GM12878 (cell line): Measurements from ENCODE around the gene RTP3. TPM values are rescaled to one million over a fixed set of nuclear protein-coding genes. Genes with fewer than 3 reads are reported as not detected.

Source experiments
- ATAC-seq: fragments of 200-7000 bp; cut with Tn5 transposase; 3 replicates; pipeline ENCODE4 v1.9.1; 2020; ENCODE audit warnings: mild to moderate bottlenecking, moderate library complexity
- BruUV-seq: library from RNA; stranded (reverse); fragments of 400-500 nt; replicated peaks from 2 replicates; lab custom pipeline; 2021; lab: Mats Ljungman, UMichigan
- CTCF ChIA-PET: fragments of 300-600 bp; sonication (Branson Sonifier 250); formaldehyde crosslinking; extraction: SDS; loops from one replicate; lab custom pipeline; 2021; ENCODE audit warnings: inconsistent platforms; lab: Yijun Ruan, JAX
- POLR2A ChIA-PET: fragments of 350-600 bp; formaldehyde crosslinking; extraction: SDS; loops from one replicate; lab custom pipeline; 2021; ENCODE audit warnings: inconsistent platforms; lab: Charles Lee
- RAD21 ChIA-PET: fragments of 300-600 bp; sonication (Branson Sonifier 250); formaldehyde crosslinking; loops from one replicate; lab custom pipeline; 2023; ENCODE audit warnings: antibody characterized with exemption; ENCODE audit not compliant: unreplicated experiment; lab: Charles Lee
- SMC1A ChIA-PET: fragments of 300-600 bp; sonication (Branson Sonifier 250); formaldehyde crosslinking; loops from one replicate; lab custom pipeline; 2023; ENCODE audit not compliant: unreplicated experiment, uncharacterized antibody; lab: Charles Lee
- DNase-seq: peaks from one replicate; pipeline ENCODE4 v3.0.0-alpha.2; 2011; ENCODE audit warnings: low read depth, low spot score
- FAIRE-seq: peaks from 3 replicates; lab custom pipeline; 2011; peaks lifted over from hg19 to GRCh38; lab: Jason Lieb, UNC
- H2AFZ ChIP-seq: 2 replicates; pipeline ENCODE4 v1.6.0; 2011; ENCODE audit warnings: low read depth, low read length, control low read depth; ENCODE audit not compliant: control insufficient read depth
- H3K27ac ChIP-seq: 2 replicates; pipeline ENCODE4 v1.5.1; 2011; ENCODE audit warnings: control low read depth; ENCODE audit not compliant: control insufficient read depth, insufficient read depth
- H3K27me3 ChIP-seq, 2 experiments: replicated peaks in 1 of 2; 2 replicates each; pipeline versions ENCODE4 v1.6.0 to v1.6.1; 2011; ENCODE audit warnings: low read length in 1 of 2; ENCODE audit not compliant: control insufficient read depth in 2 of 2, insufficient read depth in 2 of 2
- H3K36me3 ChIP-seq, 2 experiments: 2 replicates each; pipeline ENCODE4 v1.5.1; 2011; ENCODE audit warnings: low read length in 1 of 2; ENCODE audit not compliant: control insufficient read depth in 2 of 2, insufficient read depth in 2 of 2
- H3K4me1 ChIP-seq: 2 replicates; pipeline ENCODE4 v1.6.1; 2011; ENCODE audit warnings: mild to moderate bottlenecking, low read length, moderate library complexity, mixed read lengths; ENCODE audit not compliant: control insufficient read depth, insufficient read depth
- H3K4me2 ChIP-seq: 2 replicates; pipeline ENCODE4 v1.6.0; 2011; ENCODE audit warnings: control low read depth; ENCODE audit not compliant: control insufficient read depth, insufficient read depth
- H3K4me3 ChIP-seq: fragments of 200-600 bp; sonication (generic); 2 replicates; pipeline ENCODE4 v1.5.1; 2016
- H3K79me2 ChIP-seq: 2 replicates; pipeline ENCODE4 v1.6.0; 2011; ENCODE audit warnings: low read length; ENCODE audit not compliant: control insufficient read depth, insufficient read depth
- H3K9ac ChIP-seq: 2 replicates; pipeline ENCODE4 v1.8.0; 2011; ENCODE audit warnings: low read length, control low read depth, mixed read lengths; ENCODE audit not compliant: control insufficient read depth, insufficient read depth
- H3K9me3 ChIP-seq: replicated peaks from 3 replicates; pipeline ENCODE4 v1.5.1; 2011; ENCODE audit warnings: mild to moderate bottlenecking, low read length; ENCODE audit not compliant: control insufficient read depth, insufficient read depth
- H4K20me1 ChIP-seq: 2 replicates; pipeline ENCODE4 v1.6.0; 2011; ENCODE audit not compliant: control insufficient read depth, insufficient read depth
- ASH2L ChIP-seq: fragments of 300-600, 200-600 bp; sonication (generic); IDR thresholded peaks from 2 replicates; pipeline ENCODE4 v1.6.1; 2017; ENCODE audit warnings: low read depth, mild to moderate bottlenecking, borderline replicate concordance
- CBX5 ChIP-seq: sonication (generic); IDR thresholded peaks from 2 replicates; pipeline ENCODE4 v1.6.1; 2016; ENCODE audit warnings: low read depth, moderate library complexity, mild to moderate bottlenecking, inconsistent platforms
- CREB1 ChIP-seq: IDR thresholded peaks from 2 replicates; pipeline ENCODE4 v1.6.1; 2012; ENCODE audit warnings: low read depth, mild to moderate bottlenecking, inconsistent platforms
- EP300 ChIP-seq, 2 experiments: fragments of 150-350 bp in 1 of 2; IDR thresholded peaks; 2 replicates each; pipeline ENCODE4 v1.6.1; 2011 to 2012; ENCODE audit warnings: low read depth in 2 of 2, low read length in 2 of 2, borderline replicate concordance in 1 of 2, improper control_type of control experiment in 1 of 2, inconsistent platforms in 1 of 2; ENCODE audit not compliant: control insufficient read depth in 1 of 2
- HDAC2 ChIP-seq: fragments of 200-600 bp; sonication (generic); IDR thresholded peaks from 2 replicates; pipeline ENCODE4 v1.6.1; 2017
- IKZF1 ChIP-seq: fragments of 450-650 bp; conservative IDR thresholded peaks from 2 replicates; pipeline ENCODE4 v1.6.1; 2017; ENCODE audit warnings: antibody characterized with exemption, mild to moderate bottlenecking
- MYB ChIP-seq: fragments of 150-350 bp; IDR thresholded peaks from 2 replicates; pipeline ENCODE4 v1.6.1; 2014; ENCODE audit warnings: mild to moderate bottlenecking, low read depth, low read length, borderline replicate concordance
- NBN ChIP-seq: fragments of 450-650 bp; IDR thresholded peaks from 2 replicates; pipeline ENCODE4 v1.6.1; 2016
- NFXL1 ChIP-seq: fragments of 450-650 bp; IDR thresholded peaks from 2 replicates; pipeline ENCODE4 v1.6.1; 2017; ENCODE audit warnings: antibody characterized with exemption, mild to moderate bottlenecking, borderline replicate concordance
- SMC3 ChIP-seq: IDR thresholded peaks from 2 replicates; pipeline ENCODE4 v1.6.1; 2011; ENCODE audit warnings: low read length, improper control_type of control experiment, borderline replicate concordance
- SUPT20H ChIP-seq: IDR thresholded peaks from 2 replicates; pipeline ENCODE4 v1.6.1; 2011; ENCODE audit warnings: low read depth, mild to moderate bottlenecking, low read length, moderate library complexity, borderline replicate concordance; ENCODE audit not compliant: control insufficient read depth
- TBL1XR1 ChIP-seq: IDR thresholded peaks from 2 replicates; pipeline ENCODE4 v1.6.1; 2012; ENCODE audit warnings: low read depth, low read length, improper control_type of control experiment
- ZSCAN29 ChIP-seq: fragments of 450-650 bp; IDR thresholded peaks from 2 replicates; pipeline ENCODE4 v1.6.1; 2017; ENCODE audit warnings: mild to moderate bottlenecking, moderate library complexity
- WGBS: methylation state at CpG from one replicate; pipeline ENCODE4 v1.1.6; 2016; ENCODE audit warnings: low lambda C conversion rate; ENCODE audit not compliant: insufficient replicate concordance, insufficient coverage; ENCODE audit errors: missing lambda C conversion rate; 5-methylcytosine and 5-hydroxymethylcytosine counted together
- in situ Hi-C: fragments of 300-500 bp; cut with MboI; formaldehyde crosslinking; loops from 9 replicates; pipeline ENCODE4 v1.14.3; 2018; ENCODE audit warnings: mixed read lengths
- intact Hi-C: fragments of 100-400 bp; cut with micrococcal nuclease; formaldehyde crosslinking; loops from one replicate; pipeline ENCODE4 v1.14.2; 2022; ENCODE audit not compliant: unreplicated experiment
- polyA plus RNA-seq, 11 experiments: library from polyadenylated mRNA; depleted of rRNA in 4 of 11; unstranded in 6 of 11; stranded (reverse) in 5 of 11; fragments of >200 nt; fragmentation: Nextera tagmentation in 4 of 11; fragmentation: Illumina TruSeq in 1 of 11; extraction: Ambion mirVana in 4 of 11; extraction: Trizol in 1 of 11; gene quantifications; 1 replicate in 1 of 11; 2 replicates in 10 of 11; pipeline versions ENCODE4 v1.2.1 to v1.2.3, GENCODE V29; 2011 to 2016; ENCODE audit warnings: inconsistent platforms in 2 of 11, missing spikeins in 2 of 11, low read depth in 1 of 11
- total RNA-seq, 4 experiments: library from RNA; depleted of rRNA in 3 of 4; stranded (reverse); fragments of >200 nt in 3 of 4; fragmentation: Illumina TruSeq in 1 of 4; extraction: Trizol in 1 of 4; gene quantifications; 2 replicates each; pipeline versions ENCODE4 v1.2.1 to v1.2.3, GENCODE V29; 2013 to 2021
- TF ChIP-seq, protein P1 (sequence below): IDR thresholded peaks from 2 replicates; pipeline ENCODE4 v1.6.1; 2012; ENCODE audit warnings: mild to moderate bottlenecking, low read depth, low read length
- TF ChIP-seq, protein P2 (sequence below), 3 experiments: IDR thresholded peaks in 2 of 3; conservative IDR thresholded peaks in 1 of 3; 2 replicates each; pipeline ENCODE4 v1.5.1; 2011; ENCODE audit warnings: low read depth in 3 of 3, low read length in 3 of 3, mild to moderate bottlenecking in 3 of 3, control low read depth in 2 of 3, moderate library complexity in 2 of 3, inconsistent platforms in 1 of 3, mixed read lengths in 1 of 3; ENCODE audit not compliant: control insufficient read depth in 2 of 3, insufficient read depth in 1 of 3; ENCODE audit errors: extremely low read depth in 1 of 3
- TF ChIP-seq, protein P3 (sequence below): fragments of 450-650 bp; conservative IDR thresholded peaks from 2 replicates; pipeline ENCODE4 v1.6.1; 2017; ENCODE audit warnings: mild to moderate bottlenecking, moderate library complexity

The RTP3 gene
- total and polyA plus RNA-seq, 10 of the 15 experiments (the other 5 are each of a cell fraction or from before 2014, with no cell fraction given): 0.06 TPM; not detected in 9

DNA sequence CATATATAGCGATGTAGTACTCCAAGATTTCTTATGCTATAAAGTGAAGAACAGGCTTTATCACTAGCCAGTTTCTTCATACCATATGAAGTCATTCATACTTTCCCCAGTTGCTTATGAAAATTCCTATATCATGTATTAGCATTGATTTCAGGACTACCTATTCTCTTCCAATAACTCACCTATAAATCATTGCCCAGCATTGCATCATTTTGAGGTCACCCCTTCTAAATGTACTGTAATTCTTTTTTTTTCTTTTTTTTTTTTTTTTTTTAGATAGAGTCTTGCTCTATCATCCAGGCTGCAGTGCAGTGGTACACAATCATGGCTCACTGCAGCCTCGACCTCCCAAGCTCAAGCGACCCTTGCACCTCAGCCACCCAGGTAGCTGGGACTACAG lies 27.1 kb downstream of the RTP3 start (continued):
- TF ChIP-seq, protein P1, sequence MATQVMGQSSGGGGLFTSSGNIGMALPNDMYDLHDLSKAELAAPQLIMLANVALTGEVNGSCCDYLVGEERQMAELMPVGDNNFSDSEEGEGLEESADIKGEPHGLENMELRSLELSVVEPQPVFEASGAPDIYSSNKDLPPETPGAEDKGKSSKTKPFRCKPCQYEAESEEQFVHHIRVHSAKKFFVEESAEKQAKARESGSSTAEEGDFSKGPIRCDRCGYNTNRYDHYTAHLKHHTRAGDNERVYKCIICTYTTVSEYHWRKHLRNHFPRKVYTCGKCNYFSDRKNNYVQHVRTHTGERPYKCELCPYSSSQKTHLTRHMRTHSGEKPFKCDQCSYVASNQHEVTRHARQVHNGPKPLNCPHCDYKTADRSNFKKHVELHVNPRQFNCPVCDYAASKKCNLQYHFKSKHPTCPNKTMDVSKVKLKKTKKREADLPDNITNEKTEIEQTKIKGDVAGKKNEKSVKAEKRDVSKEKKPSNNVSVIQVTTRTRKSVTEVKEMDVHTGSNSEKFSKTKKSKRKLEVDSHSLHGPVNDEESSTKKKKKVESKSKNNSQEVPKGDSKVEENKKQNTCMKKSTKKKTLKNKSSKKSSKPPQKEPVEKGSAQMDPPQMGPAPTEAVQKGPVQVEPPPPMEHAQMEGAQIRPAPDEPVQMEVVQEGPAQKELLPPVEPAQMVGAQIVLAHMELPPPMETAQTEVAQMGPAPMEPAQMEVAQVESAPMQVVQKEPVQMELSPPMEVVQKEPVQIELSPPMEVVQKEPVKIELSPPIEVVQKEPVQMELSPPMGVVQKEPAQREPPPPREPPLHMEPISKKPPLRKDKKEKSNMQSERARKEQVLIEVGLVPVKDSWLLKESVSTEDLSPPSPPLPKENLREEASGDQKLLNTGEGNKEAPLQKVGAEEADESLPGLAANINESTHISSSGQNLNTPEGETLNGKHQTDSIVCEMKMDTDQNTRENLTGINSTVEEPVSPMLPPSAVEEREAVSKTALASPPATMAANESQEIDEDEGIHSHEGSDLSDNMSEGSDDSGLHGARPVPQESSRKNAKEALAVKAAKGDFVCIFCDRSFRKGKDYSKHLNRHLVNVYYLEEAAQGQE: no peak
- TF ChIP-seq MYB (no peak), ASH2L (no peak), EP300 (IDR thresholded peaks at IDR 0.05; ENCODE audit: borderline replicate concordance in 1 of 2, control insufficient read depth in 1 of 2, low read depth in 2 of 2, low read length in 2 of 2) (no peak), HDAC2 (no peak), CBX5 (no peak), TBL1XR1 (no peak), NFXL1 (no peak)
- TF ChIP-seq, all 136 proteins: peak for 0

DNA sequence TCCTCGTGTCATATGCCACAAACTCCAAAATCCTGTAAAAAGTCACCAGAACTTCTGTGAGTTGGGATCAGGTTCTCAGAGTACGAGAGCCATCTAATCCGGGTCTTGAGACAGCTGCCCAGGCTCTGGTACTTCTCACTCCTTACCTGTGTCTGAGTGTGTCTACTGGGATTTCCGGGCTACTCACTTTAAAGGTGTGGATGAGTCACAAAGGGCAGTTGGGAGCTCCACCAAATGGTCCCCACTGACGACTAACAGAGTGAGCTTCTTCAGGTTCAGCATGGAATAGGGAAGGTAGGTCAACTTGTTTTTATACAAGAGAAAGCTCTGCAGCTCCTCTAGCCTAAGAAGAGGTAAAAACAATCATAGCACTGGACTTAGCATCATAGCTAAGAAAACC lies 29.5 kb downstream of the RTP3 start:
- ChIA-PET SMC1A (interaction anchor here (1.0 kb wide), 1 partner anchor 11 kb away, joined by 3 read pairs; no protein-coding TSS in a partner anchor), CTCF (interaction anchor here (0.7 kb wide), 1 partner anchor 284 kb away, joined by 5 read pairs; no protein-coding TSS in a partner anchor), RAD21 (interaction anchor here (0.7 to 1.1 kb wide), 2 partner anchors 91 to 809 kb away, joined by 3 read pairs; no protein-coding TSS in a partner anchor), POLR2A (no interaction called here)
- H2AFZ ChIP-seq: no peak overlapping the region
- no peak overlapping the region for H3K9ac ChIP-seq
- ATAC-seq (no peak), FAIRE-seq (no peak), DNase-seq (no peak)
- no peak overlapping the region for H3K4me2 ChIP-seq
- no peaks in the 10 kb centered on the region for H3K4me1 ChIP-seq
- intact Hi-C loops: no loop called here
- WGBS: 56% methylated on average over 5 of the region's 5 CpGs
- TF ChIP-seq IKZF1: no peak
- no peak for TF ChIP-seq CREB1
- no peak for TF ChIP-seq SUPT20H
- TF ChIP-seq, protein P2, sequence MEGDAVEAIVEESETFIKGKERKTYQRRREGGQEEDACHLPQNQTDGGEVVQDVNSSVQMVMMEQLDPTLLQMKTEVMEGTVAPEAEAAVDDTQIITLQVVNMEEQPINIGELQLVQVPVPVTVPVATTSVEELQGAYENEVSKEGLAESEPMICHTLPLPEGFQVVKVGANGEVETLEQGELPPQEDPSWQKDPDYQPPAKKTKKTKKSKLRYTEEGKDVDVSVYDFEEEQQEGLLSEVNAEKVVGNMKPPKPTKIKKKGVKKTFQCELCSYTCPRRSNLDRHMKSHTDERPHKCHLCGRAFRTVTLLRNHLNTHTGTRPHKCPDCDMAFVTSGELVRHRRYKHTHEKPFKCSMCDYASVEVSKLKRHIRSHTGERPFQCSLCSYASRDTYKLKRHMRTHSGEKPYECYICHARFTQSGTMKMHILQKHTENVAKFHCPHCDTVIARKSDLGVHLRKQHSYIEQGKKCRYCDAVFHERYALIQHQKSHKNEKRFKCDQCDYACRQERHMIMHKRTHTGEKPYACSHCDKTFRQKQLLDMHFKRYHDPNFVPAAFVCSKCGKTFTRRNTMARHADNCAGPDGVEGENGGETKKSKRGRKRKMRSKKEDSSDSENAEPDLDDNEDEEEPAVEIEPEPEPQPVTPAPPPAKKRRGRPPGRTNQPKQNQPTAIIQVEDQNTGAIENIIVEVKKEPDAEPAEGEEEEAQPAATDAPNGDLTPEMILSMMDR (IDR thresholded peaks at IDR 0.05 in 2 of 3, conservative IDR thresholded peaks at IDR 0.05 in 1 of 3; ENCODE audit: control insufficient read depth in 2 of 3, extremely low read depth in 1 of 3, insufficient read depth in 1 of 3, low read depth in 3 of 3, low read length in 3 of 3): no peak
- no peak for TF ChIP-seq SMC3
- TF ChIP-seq, protein P3, sequence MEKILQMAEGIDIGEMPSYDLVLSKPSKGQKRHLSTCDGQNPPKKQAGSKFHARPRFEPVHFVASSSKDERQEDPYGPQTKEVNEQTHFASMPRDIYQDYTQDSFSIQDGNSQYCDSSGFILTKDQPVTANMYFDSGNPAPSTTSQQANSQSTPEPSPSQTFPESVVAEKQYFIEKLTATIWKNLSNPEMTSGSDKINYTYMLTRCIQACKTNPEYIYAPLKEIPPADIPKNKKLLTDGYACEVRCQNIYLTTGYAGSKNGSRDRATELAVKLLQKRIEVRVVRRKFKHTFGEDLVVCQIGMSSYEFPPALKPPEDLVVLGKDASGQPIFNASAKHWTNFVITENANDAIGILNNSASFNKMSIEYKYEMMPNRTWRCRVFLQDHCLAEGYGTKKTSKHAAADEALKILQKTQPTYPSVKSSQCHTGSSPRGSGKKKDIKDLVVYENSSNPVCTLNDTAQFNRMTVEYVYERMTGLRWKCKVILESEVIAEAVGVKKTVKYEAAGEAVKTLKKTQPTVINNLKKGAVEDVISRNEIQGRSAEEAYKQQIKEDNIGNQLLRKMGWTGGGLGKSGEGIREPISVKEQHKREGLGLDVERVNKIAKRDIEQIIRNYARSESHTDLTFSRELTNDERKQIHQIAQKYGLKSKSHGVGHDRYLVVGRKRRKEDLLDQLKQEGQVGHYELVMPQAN: no peak
- TF ChIP-seq ZSCAN29: no peak
- no peak for TF ChIP-seq NBN
- in situ Hi-C loops: no loop called here
- no TSS peak for BruUV-seq
- 0 out of 4 replicates have a peak, but pooled peaks cover 0 to 4% of the 10 kb centered on the region in 2 experiments for H3K27me3 ChIP-seq
- H3K36me3 ChIP-seq: no peaks in the 10 kb centered on the region
- no peak overlapping the region for H3K27ac ChIP-seq
- no peaks in the 10 kb centered on the region for H3K9me3 ChIP-seq
- no peak overlapping the region for H3K4me3 ChIP-seq
- no peaks in the 10 kb centered on the region for H3K79me2 ChIP-seq
- no peaks in the 10 kb centered on the region for H4K20me1 ChIP-seq
